ENCODE data around the gene F10. TPM values are rescaled to one million over a fixed set of nuclear protein-coding genes. Genes with fewer than 3 reads are reported as not detected.

F10 gene
- total and polyA plus RNA-seq, 4 donors: 3.2 to 19.9 (median 5.4) TPM

DNA sequence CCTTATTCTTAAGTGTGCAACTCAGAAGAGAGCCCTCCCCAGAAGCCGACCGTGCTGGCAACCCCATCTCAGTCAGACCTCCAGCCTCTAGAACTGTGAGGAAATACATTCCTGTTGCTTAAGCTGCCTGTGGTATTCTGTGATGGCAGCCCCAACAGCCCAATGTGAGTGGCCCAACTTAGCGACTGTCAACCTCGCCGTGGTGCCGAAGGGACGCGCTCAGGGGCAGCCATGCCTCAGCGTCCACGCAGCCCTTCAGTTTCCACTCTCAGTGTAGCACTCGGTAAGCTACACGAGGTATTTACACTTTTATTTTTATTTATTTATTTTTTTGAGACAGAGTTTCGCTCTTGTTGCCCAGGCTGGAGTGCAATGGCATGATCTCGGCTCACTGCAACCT, 54.2 kb downstream of the F10 start:
- Histone ChIP-seq H3K27me3 (ENCODE audit: control insufficient read depth, insufficient read depth, low read length) (no peaks in the 10 kb centered on the region), H3K27ac (ENCODE audit: low read depth, low read length) (no peak overlapping the region), H3K4me1 (ENCODE audit: control insufficient read depth, insufficient read depth, low read length) (no peaks in the 10 kb centered on the region), H3K36me3 (ENCODE audit: control insufficient read depth, insufficient read depth, low read length) (peaks cover 52% of the 10 kb centered on the region), H3K4me3 (ENCODE audit: low read depth, low read length) (no peak overlapping the region), H3K9me3 (ENCODE audit: control insufficient read depth, insufficient read depth, low read length) (no peaks in the 10 kb centered on the region)
- no peak for DNase-seq (ENCODE audit: low read depth in 4 of 6, low spot score in 6 of 6)
- WGBS (ENCODE audit: insufficient coverage): 88% methylated on average over 7 of the region's 14 CpGs

DNA sequence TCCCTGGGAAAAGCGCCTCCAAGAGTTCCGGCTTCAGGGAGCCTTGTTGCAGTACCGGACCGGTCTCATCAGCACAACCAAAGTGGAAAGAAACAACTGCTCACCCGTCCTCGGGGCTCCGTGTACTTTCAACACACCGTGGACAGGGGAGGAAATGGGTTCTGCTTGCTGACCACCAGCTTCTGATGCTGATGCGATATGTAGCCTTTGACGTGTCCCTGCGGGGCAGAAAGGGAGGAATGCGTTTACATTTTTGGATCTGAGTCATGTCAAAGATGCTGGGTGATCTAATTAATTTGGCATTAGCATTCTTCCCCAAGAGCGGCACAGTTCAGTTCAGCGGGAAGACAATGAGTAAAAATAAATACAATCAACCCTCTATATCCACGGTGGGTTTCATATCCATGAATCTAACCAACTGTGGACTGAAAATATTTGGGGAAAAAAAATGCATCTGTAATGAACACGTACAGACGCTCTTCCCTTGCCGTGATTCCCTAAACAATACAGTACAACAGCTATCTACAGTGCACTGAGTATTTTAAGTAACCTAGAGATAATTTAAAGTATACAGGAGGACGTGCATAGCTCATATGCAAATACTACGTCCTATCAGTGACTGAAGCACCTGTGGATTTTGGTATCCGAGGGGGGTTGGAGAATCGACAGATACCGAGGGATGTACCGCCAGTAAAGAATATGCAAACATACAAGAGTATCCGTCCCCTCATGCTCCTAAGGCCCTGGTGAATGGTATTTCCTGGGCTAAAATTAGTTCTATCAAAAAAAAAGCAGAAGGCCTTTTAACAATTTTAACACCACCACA, 55.7 kb downstream of the F10 start:
- no peaks in the 10 kb centered on the region for H3K9me3 ChIP-seq (ENCODE audit: control insufficient read depth, insufficient read depth, low read length)
- 97% methylated on average over 7 of the region's 25 CpGs for WGBS (ENCODE audit: insufficient coverage)
- H3K27me3 ChIP-seq (ENCODE audit: control insufficient read depth, insufficient read depth, low read length): no peaks in the 10 kb centered on the region
- no peaks in the 10 kb centered on the region for H3K4me1 ChIP-seq (ENCODE audit: control insufficient read depth, insufficient read depth, low read length)
- H3K4me3 ChIP-seq (ENCODE audit: low read depth, low read length): no peak overlapping the region
- DNase-seq (ENCODE audit: low read depth in 4 of 6, low spot score in 6 of 6): no peak
- peak overlapping the region; percentile 25 for H3K27ac ChIP-seq (ENCODE audit: low read depth, low read length)
- peaks cover 50% of the 10 kb centered on the region for H3K36me3 ChIP-seq (ENCODE audit: control insufficient read depth, insufficient read depth, low read length)

DNA sequence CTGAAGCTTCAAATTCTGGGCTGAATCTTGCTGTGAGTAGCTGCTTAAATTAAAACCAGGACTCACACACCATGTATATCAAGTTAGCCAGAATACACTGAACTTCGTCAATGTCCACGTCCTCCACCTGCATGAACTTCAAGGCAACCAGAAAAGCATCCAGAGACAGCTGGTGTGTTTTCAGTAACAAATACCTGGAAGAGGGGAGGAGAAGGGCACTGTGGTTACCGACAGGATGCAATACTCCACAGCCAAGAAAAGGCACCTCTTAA, 56.2 kb downstream of the F10 start:
- H3K9me3 ChIP-seq (ENCODE audit: control insufficient read depth, insufficient read depth, low read length): no peaks in the 10 kb centered on the region
- no peaks in the 10 kb centered on the region for H3K27me3 ChIP-seq (ENCODE audit: control insufficient read depth, insufficient read depth, low read length)
- no peak overlapping the region for H3K27ac ChIP-seq (ENCODE audit: low read depth, low read length)
- no peak overlapping the region for H3K4me3 ChIP-seq (ENCODE audit: low read depth, low read length)
- DNase-seq (ENCODE audit: low read depth in 4 of 6, low spot score in 6 of 6): no peak
- no CpG with 5 or more reads among the region's 3 CpGs for WGBS (ENCODE audit: insufficient coverage)
- peaks cover 50% of the 10 kb centered on the region for H3K36me3 ChIP-seq (ENCODE audit: control insufficient read depth, insufficient read depth, low read length)
- H3K4me1 ChIP-seq (ENCODE audit: control insufficient read depth, insufficient read depth, low read length): no peaks in the 10 kb centered on the region

- peaks cover 2% of the 10 kb centered on the region for H3K4me1 ChIP-seq (ENCODE audit: control insufficient read depth, insufficient read depth, low read length)
- no peaks in the 10 kb centered on the region for H3K9me3 ChIP-seq (ENCODE audit: control insufficient read depth, insufficient read depth, low read length)
- no peak overlapping the region for H3K4me3 ChIP-seq (ENCODE audit: low read depth, low read length)
- peak in 1 of 6 donors; percentile 38 for DNase-seq (ENCODE audit: low read depth in 4 of 6, low spot score in 6 of 6)
- 78% methylated on average over 22 of the region's 28 CpGs for WGBS (ENCODE audit: insufficient coverage)
- no peaks in the 10 kb centered on the region for H3K27me3 ChIP-seq (ENCODE audit: control insufficient read depth, insufficient read depth, low read length)
- peaks cover 50% of the 10 kb centered on the region for H3K36me3 ChIP-seq (ENCODE audit: control insufficient read depth, insufficient read depth, low read length)
- H3K27ac ChIP-seq (ENCODE audit: low read depth, low read length): peak overlapping the region; percentile 57
Measured at GRCh38 chr13:113179374-113180230, 57.0 kb downstream of the F10 start.

- H3K36me3 ChIP-seq (ENCODE audit: control insufficient read depth, insufficient read depth, low read length): peaks cover 39% of the 10 kb centered on the region
- H3K27ac ChIP-seq (ENCODE audit: low read depth, low read length): no peak overlapping the region
- 90% methylated on average over 4 of the region's 4 CpGs for WGBS (ENCODE audit: insufficient coverage)
- no peaks in the 10 kb centered on the region for H3K9me3 ChIP-seq (ENCODE audit: control insufficient read depth, insufficient read depth, low read length)
- peaks cover 6% of the 10 kb centered on the region for H3K4me1 ChIP-seq (ENCODE audit: control insufficient read depth, insufficient read depth, low read length)
- H3K4me3 ChIP-seq (ENCODE audit: low read depth, low read length): no peak overlapping the region
- DNase-seq (ENCODE audit: low read depth in 4 of 6, low spot score in 6 of 6): no peak
- no peaks in the 10 kb centered on the region for H3K27me3 ChIP-seq (ENCODE audit: control insufficient read depth, insufficient read depth, low read length)
Measured at GRCh38 chr13:113182046-113182445, 59.4 kb downstream of the F10 start.

DNA sequence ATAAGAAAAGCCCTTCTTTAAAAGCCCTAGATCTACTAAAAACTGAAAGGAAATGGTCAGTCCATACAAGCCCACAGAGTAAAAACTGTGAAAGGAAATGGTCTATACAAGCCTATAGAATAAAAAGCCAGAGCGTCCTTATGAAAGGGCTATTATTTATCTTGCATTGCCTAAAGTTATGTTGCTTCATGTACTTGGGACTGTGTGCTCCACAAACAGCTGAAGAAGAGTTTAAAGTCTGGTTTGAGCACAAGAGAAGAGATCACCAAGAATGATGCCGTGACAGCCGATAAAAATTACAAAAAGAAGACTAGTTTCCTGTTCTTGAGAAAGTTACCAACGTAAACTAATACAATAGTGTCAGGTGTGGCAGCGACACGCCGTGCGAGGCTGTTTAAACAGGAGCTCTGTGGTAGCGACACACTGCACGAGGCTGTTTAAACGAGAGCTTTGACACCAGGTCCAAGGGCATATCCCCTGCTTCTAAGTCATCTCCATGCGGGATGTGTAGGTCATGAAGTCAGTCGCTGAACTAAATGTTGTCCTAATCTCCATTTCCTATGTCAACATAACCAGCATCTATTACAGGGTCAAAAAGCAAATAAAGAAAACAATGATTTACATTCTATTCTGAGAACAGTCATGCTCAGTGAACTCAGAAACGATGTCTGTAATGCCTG, 61.0 kb downstream of the F10 start:
- peaks cover 6% of the 10 kb centered on the region for H3K4me1 ChIP-seq (ENCODE audit: control insufficient read depth, insufficient read depth, low read length)
- H3K4me3 ChIP-seq (ENCODE audit: low read depth, low read length): no peak overlapping the region
- H3K36me3 ChIP-seq (ENCODE audit: control insufficient read depth, insufficient read depth, low read length): peaks cover 41% of the 10 kb centered on the region
- H3K9me3 ChIP-seq (ENCODE audit: control insufficient read depth, insufficient read depth, low read length): no peaks in the 10 kb centered on the region
- 94% methylated on average over 13 of the region's 14 CpGs for WGBS (ENCODE audit: insufficient coverage)
- H3K27ac ChIP-seq (ENCODE audit: low read depth, low read length): no peak overlapping the region
- no peaks in the 10 kb centered on the region for H3K27me3 ChIP-seq (ENCODE audit: control insufficient read depth, insufficient read depth, low read length)
- no peak for DNase-seq (ENCODE audit: low read depth in 4 of 6, low spot score in 6 of 6)

DNA sequence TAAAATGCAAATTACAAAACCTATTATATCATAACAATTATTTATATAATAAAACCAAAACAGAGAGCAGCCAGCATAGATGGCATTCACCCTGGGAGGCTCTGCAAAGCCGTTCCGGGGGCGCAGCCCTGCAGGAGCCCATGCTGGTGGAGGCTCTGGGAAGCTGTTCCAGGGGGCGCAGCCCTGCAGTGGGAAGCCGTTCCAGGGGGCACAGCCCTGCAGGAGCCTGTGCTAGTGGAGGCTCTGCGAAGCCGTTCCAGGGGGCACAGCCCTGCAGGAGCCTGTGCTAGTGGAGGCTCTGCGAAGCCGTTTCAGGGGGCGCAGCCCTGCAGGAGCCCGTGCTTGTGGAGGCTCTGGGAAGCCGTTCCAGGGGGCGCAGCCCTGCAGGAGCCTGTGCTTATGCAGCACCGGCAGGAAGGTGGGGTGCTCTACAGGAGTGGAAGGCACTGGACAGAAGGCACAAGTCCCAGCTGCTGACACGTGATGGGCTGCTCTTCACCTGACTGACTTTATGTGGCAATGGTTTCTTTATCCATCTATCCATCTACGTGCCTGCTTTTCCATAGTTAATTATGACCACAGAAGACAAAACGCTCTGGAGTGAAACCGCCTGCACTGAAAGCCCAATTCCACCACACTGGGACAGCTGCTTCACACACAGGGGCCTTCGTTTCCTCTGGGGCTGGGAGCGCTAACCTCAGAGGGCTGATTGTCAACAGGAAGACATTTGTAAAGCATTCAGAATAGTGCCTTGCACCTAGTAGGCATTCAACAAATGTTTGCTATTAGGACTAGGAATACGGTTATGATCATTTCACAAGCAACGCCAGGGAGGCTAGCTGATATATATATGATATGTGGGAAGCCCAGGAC, 62.2 kb downstream of the F10 start:
- no peak overlapping the region for H3K4me3 ChIP-seq (ENCODE audit: low read depth, low read length)
- H3K36me3 ChIP-seq (ENCODE audit: control insufficient read depth, insufficient read depth, low read length): peaks cover 40% of the 10 kb centered on the region
- peaks cover 6% of the 10 kb centered on the region for H3K4me1 ChIP-seq (ENCODE audit: control insufficient read depth, insufficient read depth, low read length)
- no peaks in the 10 kb centered on the region for H3K27me3 ChIP-seq (ENCODE audit: control insufficient read depth, insufficient read depth, low read length)
- 79% methylated on average over 19 of the region's 22 CpGs for WGBS (ENCODE audit: insufficient coverage)
- no peak overlapping the region for H3K27ac ChIP-seq (ENCODE audit: low read depth, low read length)
- no peaks in the 10 kb centered on the region for H3K9me3 ChIP-seq (ENCODE audit: control insufficient read depth, insufficient read depth, low read length)
- no peak for DNase-seq (ENCODE audit: low read depth in 4 of 6, low spot score in 6 of 6)

GRCh38 chr13:113186061-113186900, 63.7 kb downstream of the F10 start:
- peaks cover 39% of the 10 kb centered on the region for H3K36me3 ChIP-seq (ENCODE audit: control insufficient read depth, insufficient read depth, low read length)
- WGBS (ENCODE audit: insufficient coverage): 85% methylated on average over 2 of the region's 13 CpGs
- H3K9me3 ChIP-seq (ENCODE audit: control insufficient read depth, insufficient read depth, low read length): no peaks in the 10 kb centered on the region
- peaks cover 6% of the 10 kb centered on the region for H3K4me1 ChIP-seq (ENCODE audit: control insufficient read depth, insufficient read depth, low read length)
- no peak overlapping the region for H3K27ac ChIP-seq (ENCODE audit: low read depth, low read length)
- H3K27me3 ChIP-seq (ENCODE audit: control insufficient read depth, insufficient read depth, low read length): no peaks in the 10 kb centered on the region
- no peak for DNase-seq (ENCODE audit: low read depth in 4 of 6, low spot score in 6 of 6)
- H3K4me3 ChIP-seq (ENCODE audit: low read depth, low read length): no peak overlapping the region

All from spinal cord (tissue), 10 donors.